H1 (cell line): ENCODE data around the gene TDRD1. TPM values are rescaled to one million over a fixed set of nuclear protein-coding genes. Genes with fewer than 3 reads are reported as not detected.

ENCODE experiments used
- CTCF ChIA-PET: fragments of 300-600 bp; sonication (Branson Sonifier 250); formaldehyde crosslinking; loops from one replicate; lab custom pipeline; 2021; ENCODE audit not compliant: partially characterized antibody; lab: Charles Lee
- POLR2A ChIA-PET: fragments of 300-600 bp; sonication (Branson Sonifier 250); formaldehyde crosslinking; loops from one replicate; lab custom pipeline; 2021; ENCODE audit warnings: inconsistent platforms; ENCODE audit not compliant: partially characterized antibody; lab: Charles Lee
- DNase-seq, 2 experiments: peaks; one replicate each; pipeline versions ENCODE4 v3.0.0 to v3.0.0-alpha.2; 2010 to 2022; ENCODE audit warnings: low spot score in 2 of 2, low read depth in 1 of 2, mixed read lengths in 1 of 2
- FAIRE-seq: peaks from 2 replicates; lab custom pipeline; 2011; peaks lifted over from hg19 to GRCh38; lab: Jason Lieb, UNC
- H2AFZ ChIP-seq: 2 replicates; pipeline ENCODE4 v1.8.1; 2012; ENCODE audit warnings: low read length, inconsistent platforms
- H2AK5ac ChIP-seq: 2 replicates; pipeline ENCODE4 v1.6.1; 2013; ENCODE audit warnings: low read depth, low read length
- H2BK120ac ChIP-seq: replicated peaks from 2 replicates; pipeline ENCODE3; 2013; ENCODE audit warnings: low read depth, low read length, inconsistent platforms
- H2BK12ac ChIP-seq: 2 replicates; pipeline ENCODE4 v1.6.1; 2013; ENCODE audit warnings: low read depth, low read length
- H2BK15ac ChIP-seq: 2 replicates; pipeline ENCODE4 v1.6.1; 2013; ENCODE audit warnings: low read length
- H2BK20ac ChIP-seq: 2 replicates; pipeline ENCODE4 v1.6.1; 2013; ENCODE audit warnings: low read length
- H2BK5ac ChIP-seq: 2 replicates; pipeline ENCODE4 v1.6.1; 2013; ENCODE audit warnings: low read depth, low read length
- H3K14ac ChIP-seq: 2 replicates; pipeline ENCODE4 v1.6.1; 2013; ENCODE audit warnings: inconsistent platforms; ENCODE audit not compliant: insufficient read length
- H3K18ac ChIP-seq: 2 replicates; pipeline ENCODE4 v1.6.1; 2013; ENCODE audit warnings: low read length; ENCODE audit errors: extremely low read depth
- H3K23ac ChIP-seq: 2 replicates; pipeline ENCODE4 v1.6.1; 2013; ENCODE audit warnings: inconsistent platforms; ENCODE audit not compliant: insufficient read length
- H3K23me2 ChIP-seq: 2 replicates; pipeline ENCODE4 v1.6.1; 2013; ENCODE audit warnings: low read depth, low read length
- H3K27ac ChIP-seq: 2 replicates; pipeline ENCODE4 v1.6.1; 2011; ENCODE audit warnings: low read depth, low read length, inconsistent platforms
- H3K27me3 ChIP-seq, 4 experiments: replicated peaks in 1 of 4; 1 replicate in 1 of 4; 2 replicates in 3 of 4; pipeline versions ENCODE4 v1.6.1 to v1.8.1; 2011 to 2013; ENCODE audit warnings: low read length in 3 of 4, mild to moderate bottlenecking in 3 of 4, inconsistent platforms in 2 of 4, mixed read lengths in 2 of 4, moderate library complexity in 1 of 4; ENCODE audit not compliant: control insufficient read depth in 3 of 4, insufficient read depth in 3 of 4; ENCODE audit errors: extremely low read depth in 1 of 4
- H3K36me3 ChIP-seq, 4 experiments: 2 replicates each; pipeline versions ENCODE4 v1.6.1 to v1.8.1; 2011 to 2013; ENCODE audit warnings: mild to moderate bottlenecking in 4 of 4, low read length in 3 of 4, moderate library complexity in 2 of 4, control low read depth in 1 of 4, inconsistent platforms in 1 of 4; ENCODE audit not compliant: insufficient read depth in 4 of 4, control insufficient read depth in 2 of 4
- H3K4ac ChIP-seq: replicated peaks from 2 replicates; pipeline ENCODE3; 2013; ENCODE audit warnings: low read length, low read depth, mixed read lengths, inconsistent platforms; ENCODE audit not compliant: insufficient read length
- H3K4me1 ChIP-seq, 4 experiments: replicated peaks in 1 of 4; 1 replicate in 1 of 4; 2 replicates in 3 of 4; pipeline versions ENCODE4 v1.6.1 to v1.8.1; 2011 to 2013; ENCODE audit warnings: low read length in 3 of 4, inconsistent platforms in 2 of 4, mixed read lengths in 1 of 4; ENCODE audit not compliant: insufficient read depth in 4 of 4, control insufficient read depth in 3 of 4
- H3K4me2 ChIP-seq, 2 experiments: 2 replicates each; pipeline versions ENCODE4 v1.6.1 to v1.8.1; 2011 to 2013; ENCODE audit warnings: low read depth in 2 of 2, low read length in 2 of 2, control low read depth in 1 of 2, inconsistent platforms in 1 of 2, mild to moderate bottlenecking in 1 of 2; ENCODE audit not compliant: insufficient read depth in 1 of 2
- H3K4me3 ChIP-seq, 4 experiments: fragments of 200-600, 300-600 bp in 1 of 4; sonication (generic), shearing (Covaris generic), sonication (Bioruptor Twin) in 1 of 4; 2 replicates each; pipeline versions ENCODE4 v1.5.1 to v1.8.1; 2011 to 2016; ENCODE audit warnings: low read length in 4 of 4, low read depth in 3 of 4, control low read depth in 2 of 4, inconsistent platforms in 2 of 4, mild to moderate bottlenecking in 2 of 4, mixed read lengths in 1 of 4, moderate library complexity in 1 of 4; ENCODE audit not compliant: insufficient read depth in 2 of 4; ENCODE audit errors: extremely low read depth in 1 of 4
- H3K56ac ChIP-seq: replicated peaks from 2 replicates; pipeline ENCODE3; 2013; ENCODE audit warnings: low read depth, mild to moderate bottlenecking, mixed read lengths, low read length, inconsistent platforms; ENCODE audit not compliant: insufficient read length
- H3K79me1 ChIP-seq: 2 replicates; pipeline ENCODE4 v1.6.1; 2013; ENCODE audit warnings: low read depth, low read length, control low read depth
- H3K79me2 ChIP-seq, 2 experiments: 2 replicates each; pipeline versions ENCODE4 v1.6.1 to v1.8.1; 2012 to 2013; ENCODE audit warnings: low read length in 2 of 2, mild to moderate bottlenecking in 2 of 2, inconsistent platforms in 1 of 2; ENCODE audit not compliant: insufficient read depth in 2 of 2, control insufficient read depth in 1 of 2
- H3K9ac ChIP-seq, 4 experiments: replicated peaks in 1 of 4; 1 replicate in 1 of 4; 2 replicates in 3 of 4; pipeline versions ENCODE4 v1.6.1 to v1.8.1; 2011 to 2013; ENCODE audit warnings: low read depth in 3 of 4, low read length in 3 of 4, control low read depth in 2 of 4, mild to moderate bottlenecking in 2 of 4, moderate library complexity in 2 of 4, inconsistent platforms in 1 of 4; ENCODE audit errors: extremely low read depth in 1 of 4
- H3K9me3 ChIP-seq, 2 experiments: 2 replicates each; pipeline versions ENCODE4 v1.6.1 to v1.8.1; 2012 to 2013; ENCODE audit warnings: mild to moderate bottlenecking in 2 of 2, moderate library complexity in 2 of 2, control low read depth in 1 of 2, inconsistent platforms in 1 of 2, low read depth in 1 of 2, low read length in 1 of 2, mixed read lengths in 1 of 2; ENCODE audit not compliant: insufficient read depth in 2 of 2
- H4K20me1 ChIP-seq, 2 experiments: replicated peaks in 1 of 2; 2 replicates each; pipeline versions ENCODE3 to v1.8.1; 2011 to 2013; ENCODE audit warnings: inconsistent platforms in 2 of 2, low read length in 2 of 2, mild to moderate bottlenecking in 1 of 2; ENCODE audit not compliant: insufficient read depth in 2 of 2, control insufficient read depth in 1 of 2
- H4K5ac ChIP-seq: 2 replicates; pipeline ENCODE4 v1.6.1; 2013; ENCODE audit warnings: low read length, low read depth, mixed read lengths, inconsistent platforms; ENCODE audit not compliant: insufficient read length
- H4K8ac ChIP-seq: 2 replicates; pipeline ENCODE4 v1.8.0; 2013; ENCODE audit warnings: mild to moderate bottlenecking, moderate library complexity, low read length, inconsistent platforms; ENCODE audit not compliant: insufficient read depth; ENCODE audit errors: extremely low read depth
- H4K91ac ChIP-seq: replicated peaks from 2 replicates; pipeline ENCODE3; 2013; ENCODE audit warnings: low read length, mixed read lengths, inconsistent platforms; ENCODE audit not compliant: insufficient read length
- CBX5 ChIP-seq: fragments of 300-800, 300-1000 bp; sonication (generic); IDR thresholded peaks from 2 replicates; pipeline ENCODE4 v1.7.1; 2016; ENCODE audit warnings: antibody characterized with exemption, low read length, low read depth
- CHD1 ChIP-seq: IDR thresholded peaks from 2 replicates; pipeline ENCODE4 v1.6.1; 2012; ENCODE audit warnings: low read depth, low read length, improper control_type of control experiment
- CREB1 ChIP-seq: IDR thresholded peaks from 2 replicates; pipeline ENCODE4 v1.6.1; 2012; ENCODE audit warnings: inconsistent platforms
- GABPA ChIP-seq: IDR thresholded peaks from 2 replicates; pipeline ENCODE4 v1.6.1; 2011; ENCODE audit warnings: mild to moderate bottlenecking, low read length, moderate library complexity, borderline replicate concordance; ENCODE audit not compliant: insufficient read depth
- GTF2F1 ChIP-seq: IDR thresholded peaks from 2 replicates; pipeline ENCODE4 v1.6.1; 2012; ENCODE audit warnings: low read depth, low read length, improper control_type of control experiment, borderline replicate concordance
- JUN ChIP-seq: IDR thresholded peaks from 2 replicates; pipeline ENCODE4 v1.6.1; 2011; ENCODE audit warnings: low read depth, mild to moderate bottlenecking, improper control_type of control experiment, low read length
- KDM1A ChIP-seq: fragments of 200-600, 300-600 bp; sonication (generic); IDR thresholded peaks from 2 replicates; pipeline ENCODE4 v1.7.1; 2016; ENCODE audit warnings: mild to moderate bottlenecking, low read length, borderline replicate concordance
- KDM4A ChIP-seq: IDR thresholded peaks from one replicate; pipeline ENCODE4 v1.7.1; 2012; ENCODE audit warnings: low read depth, mild to moderate bottlenecking, moderate library complexity, low read length, inconsistent platforms; ENCODE audit not compliant: severe bottlenecking
- MAFK ChIP-seq: IDR thresholded peaks from 2 replicates; pipeline ENCODE4 v1.6.1; 2012; ENCODE audit warnings: low read depth, mild to moderate bottlenecking, improper control_type of control experiment, low read length
- NRF1 ChIP-seq: IDR thresholded peaks from 2 replicates; pipeline ENCODE4 v1.6.1; 2011; ENCODE audit warnings: mild to moderate bottlenecking, low read depth, low read length, improper control_type of control experiment
- POLR2AphosphoS5 ChIP-seq: IDR thresholded peaks from 2 replicates; pipeline ENCODE4 v1.6.1; 2011; ENCODE audit warnings: low read depth, low read length
- SAP30 ChIP-seq: fragments of 300-600 bp; sonication (generic); IDR thresholded peaks from 2 replicates; pipeline ENCODE4 v1.7.1; 2012; ENCODE audit warnings: low read length, moderate library complexity, mild to moderate bottlenecking, inconsistent platforms; ENCODE audit not compliant: insufficient read depth, insufficient replicate concordance
- SIX5 ChIP-seq: IDR thresholded peaks from 2 replicates; pipeline ENCODE4 v1.6.1; 2011; ENCODE audit warnings: mild to moderate bottlenecking, low read depth, low read length
- SP2 ChIP-seq: IDR thresholded peaks from 2 replicates; pipeline ENCODE4 v1.6.1; 2012; ENCODE audit warnings: mild to moderate bottlenecking, low read length, inconsistent platforms
- WGBS, 2 experiments: shearing (Covaris generic) in 1 of 2; methylation state at CpG; one replicate each; pipeline versions ENCODE4 v1.1.6 to v1.1.7; 2013 to 2015; ENCODE audit warnings: low lambda C conversion rate in 2 of 2, mixed read lengths in 2 of 2, inconsistent platforms in 1 of 2, low coverage in 1 of 2, missing lambda C conversion rate in 1 of 2; ENCODE audit not compliant: insufficient replicate concordance in 2 of 2, insufficient coverage in 1 of 2, insufficient read length in 1 of 2; ENCODE audit errors: extremely low coverage in 1 of 2, missing lambda C conversion rate in 1 of 2; 5-methylcytosine and 5-hydroxymethylcytosine counted together
- polyA plus RNA-seq, 7 experiments: library from polyadenylated mRNA; depleted of rRNA in 3 of 7; stranded (reverse) in 5 of 7; unstranded in 2 of 7; fragments of >200 nt in 5 of 7; fragments of 200-250 nt in 2 of 7; gene quantifications; 1 replicate in 5 of 7; 2 replicates in 1 of 7; 4 replicates in 1 of 7; pipeline versions ENCODE4 v1.2.1 to v1.2.3, GENCODE V29; 2011 to 2013; ENCODE audit warnings: missing spikeins in 2 of 7, mixed read lengths in 2 of 7
- total RNA-seq: library from RNA; stranded (reverse); fragmentation: NEBNext Ultra II Directional; extraction: Animal tissue kit (Norgen Biotek cat#: 25700); gene quantifications from 2 replicates; pipeline ENCODE4 v1.2.1, GENCODE V29; 2021
- TF ChIP-seq, protein P1 (sequence below): IDR thresholded peaks from 2 replicates; pipeline ENCODE4 v1.6.1; 2011; ENCODE audit warnings: low read depth, mild to moderate bottlenecking, low read length; ENCODE audit not compliant: insufficient read depth

The TDRD1 gene
- total and polyA plus RNA-seq, 2 of the 8 experiments (the other 6 are each of a cell fraction or from before 2014, with no cell fraction given), result 0.02 to 0.71 TPM

DNA sequence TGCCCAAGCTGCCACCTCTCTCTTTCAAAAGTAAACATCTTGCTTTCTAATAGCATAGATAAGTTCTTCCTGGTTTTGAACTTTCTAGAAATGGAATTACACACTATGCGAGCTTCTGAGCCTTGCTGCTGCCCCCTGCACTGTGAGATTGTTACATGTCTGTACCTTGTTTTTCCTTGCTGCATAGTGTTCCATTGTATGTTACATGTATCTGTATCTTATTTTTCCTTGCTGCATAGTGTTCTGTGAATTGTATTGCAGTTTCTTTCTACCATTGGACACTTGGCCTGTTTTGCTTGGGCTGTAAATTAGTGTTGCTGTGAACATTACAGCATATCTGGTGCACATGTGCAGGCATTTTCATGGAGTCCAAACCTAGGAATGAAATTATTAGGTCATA, 35.9 kb downstream of the TDRD1 start:
- Histone ChIP-seq H2AFZ (no peak overlapping the region), H2AK5ac (no peak overlapping the region), H3K18ac (no peak overlapping the region), H3K36me3 (no peaks in the 10 kb centered on the region)
- POLR2A ChIA-PET, result no interaction called here
- TF ChIP-seq, protein P1, sequence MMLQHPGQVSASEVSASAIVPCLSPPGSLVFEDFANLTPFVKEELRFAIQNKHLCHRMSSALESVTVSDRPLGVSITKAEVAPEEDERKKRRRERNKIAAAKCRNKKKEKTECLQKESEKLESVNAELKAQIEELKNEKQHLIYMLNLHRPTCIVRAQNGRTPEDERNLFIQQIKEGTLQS, result no peak
- TF ChIP-seq GTF2F1 (no peak), KDM1A (no peak), CBX5 (no peak), CHD1 (no peak), SAP30 (no peak), JUN (no peak), CREB1 (no peak), KDM4A (no peak), SIX5 (no peak), NRF1 (no peak), SP2 (no peak), GABPA (no peak), MAFK (no peak), POLR2AphosphoS5 (no peak)
- TF ChIP-seq, all 59 proteins: peak for 0
- Histone ChIP-seq H4K20me1 (no peaks in the 10 kb centered on the region), H3K9me3 (no peaks in the 10 kb centered on the region), H3K4ac (no peak overlapping the region), H4K91ac (no peak overlapping the region), H2BK20ac (no peak overlapping the region), H3K4me1 (no peaks in the 10 kb centered on the region), H3K23me2 (no peaks in the 10 kb centered on the region), H3K27ac (no peak overlapping the region), H3K4me2 (no peak overlapping the region), H3K79me1 (no peaks in the 10 kb centered on the region), H2BK15ac (no peak overlapping the region), H3K79me2 (no peaks in the 10 kb centered on the region), H3K27me3 (no peaks in the 10 kb centered on the region), H2BK12ac (no peak overlapping the region), H3K9ac (no peak overlapping the region), H3K14ac (no peak overlapping the region), H4K5ac (no peak overlapping the region), H3K23ac (no peak overlapping the region), H2BK5ac (no peak overlapping the region), H3K4me3 (no peak overlapping the region), H3K56ac (no peak overlapping the region), H4K8ac (no peak overlapping the region), H2BK120ac (no peak overlapping the region)
- WGBS, 2 experiments, result 94% methylated on average over 1 of the region's 1 CpG; no CpG with 5 or more reads in 1 of the 2 experiments
- DNase-seq (no peak), FAIRE-seq (no peak)
- CTCF ChIA-PET, result no interaction called here
